Activated CD4-positive, alpha-beta T cell treated with anti-CD3 and anti-CD28 coated beads for 36 hours (primary cell): ENCODE measurements around the gene TBCCD1. TPM values are rescaled to one million over a fixed set of nuclear protein-coding genes. Genes with fewer than 3 reads are reported as not detected.
"Not testable (repeated sequence)": the region's sequence is repeated elsewhere in the genome, so short reads cannot be mapped to it uniquely, and the experiment has no call there.

Source experiments
- ATAC-seq: fragments of 200-7000 bp; cut with Tn5 transposase; one replicate; pipeline ENCODE4 v1.10.0; 2021; ENCODE audit warnings: mild to moderate bottlenecking, moderate library complexity
- CTCF ChIA-PET: fragments of 350-600 bp; sonication (Branson Sonifier 250); formaldehyde crosslinking; loops from one replicate; lab custom pipeline; 2021; ENCODE audit warnings: antibody characterized with exemption; lab: Charles Lee
- POLR2A ChIA-PET: fragments of 350-600 bp; sonication (Branson Sonifier 250); formaldehyde crosslinking; loops from one replicate; lab custom pipeline; 2021; ENCODE audit warnings: antibody characterized with exemption, inconsistent platforms; lab: Charles Lee
- DNase-seq: peaks from one replicate; pipeline ENCODE4 v3.0.0-alpha.2; 2020
- H3K27ac Mint-ChIP-seq: one replicate; pipeline ENCODE4 v1.8.0; 2021; ENCODE audit warnings: mixed read lengths
- H3K27me3 Mint-ChIP-seq: one replicate; pipeline ENCODE4 v1.8.0; 2021; ENCODE audit warnings: mixed read lengths
- H3K36me3 Mint-ChIP-seq: one replicate; pipeline ENCODE4 v1.8.0; 2021; ENCODE audit warnings: low read depth, mixed read lengths
- H3K4me1 Mint-ChIP-seq: one replicate; pipeline ENCODE4 v1.8.0; 2021; ENCODE audit warnings: mixed read lengths
- H3K4me3 Mint-ChIP-seq: one replicate; pipeline ENCODE4 v1.8.0; 2021; ENCODE audit warnings: mild to moderate bottlenecking, moderate library complexity, mixed read lengths
- H3K9me3 Mint-ChIP-seq: one replicate; pipeline ENCODE4 v1.8.0; 2021; ENCODE audit warnings: low read depth, mixed read lengths
- intact Hi-C, 2 experiments: fragments of 100-400 bp; cut with DNase I in 1 of 2; cut with micrococcal nuclease in 1 of 2; formaldehyde crosslinking; loops; one replicate each; pipeline versions ENCODE4 v1.14.2 to v1.15.1; 2022 to 2024; cut with DNase I, micrococcal nuclease
- total RNA-seq, 2 experiments: library from RNA; stranded (reverse); gene quantifications; one replicate each; pipeline ENCODE4 v1.2.3, GENCODE V29; 2021

Gene TBCCD1
- total RNA-seq, 2 experiments from 2014 or later, result 10.5 to 11.4 TPM

GRCh38 chr3:186532598-186533072 lies 34.5 kb downstream of the TBCCD1 start:
- ChIA-PET POLR2A (interaction anchor here (0.8 to 1.0 kb wide), 2 partner anchors 13 to 16 kb away, joined by 3 to 4 read pairs; no protein-coding TSS in a partner anchor), CTCF (interaction anchor here (0.6 to 5.9 kb wide), 5 partner anchors 14 to 589 kb away, joined by 3 to 59 read pairs (median 4); no protein-coding TSS in a partner anchor)
- H3K27ac Mint-ChIP-seq, result peak overlapping the region; percentile 33
- H3K4me3 Mint-ChIP-seq, result no peak overlapping the region
- peaks cover 4% of the 10 kb centered on the region for H3K9me3 Mint-ChIP-seq
- ATAC-seq (no peak), DNase-seq (no peak)
- peaks cover 86% of the 10 kb centered on the region for H3K4me1 Mint-ChIP-seq
- intact Hi-C loops, result loop anchor here in 1 of 2 experiments (10.0 kb wide), 1 partner anchor 428 kb away; the partner anchor contains the start of gene ETV5
- no peaks in the 10 kb centered on the region for H3K27me3 Mint-ChIP-seq
- peaks cover 13% of the 10 kb centered on the region for H3K36me3 Mint-ChIP-seq

- peaks cover 81% of the 10 kb centered on the region for H3K4me1 Mint-ChIP-seq
- H3K4me3 Mint-ChIP-seq, ATAC-seq, H3K27me3 Mint-ChIP-seq, DNase-seq, POLR2A ChIA-PET, H3K9me3 Mint-ChIP-seq: not testable (repeated sequence)
- peaks cover 13% of the 10 kb centered on the region for H3K36me3 Mint-ChIP-seq
- intact Hi-C loops, result loop anchor here in 1 of 2 experiments (10.0 kb wide), 1 partner anchor 427 kb away; the partner anchor contains the start of gene ETV5
- CTCF ChIA-PET, result interaction anchor here (5.9 kb wide), 1 partner anchor 13 kb away, joined by 59 read pairs; no protein-coding TSS in a partner anchor
- peak overlapping the region; percentile 12 for H3K27ac Mint-ChIP-seq
These were observed 35.4 kb downstream of the TBCCD1 start for GRCh38 chr3:186531694-186532093.

- POLR2A ChIA-PET, result no interaction called here
- peaks cover 74% of the 10 kb centered on the region for H3K4me1 Mint-ChIP-seq
- CTCF ChIA-PET, result interaction anchor here (3.2 kb wide), 1 partner anchor 10 kb away, joined by 24 read pairs; no protein-coding TSS in a partner anchor
- no peak overlapping the region for H3K4me3 Mint-ChIP-seq
- ATAC-seq (no peak), DNase-seq (no peak)
- H3K27ac Mint-ChIP-seq, result no peak overlapping the region
- no peaks in the 10 kb centered on the region for H3K27me3 Mint-ChIP-seq
- H3K9me3 Mint-ChIP-seq, result peaks cover 4% of the 10 kb centered on the region
- intact Hi-C loops, result loop anchor here in 1 of 2 experiments (10.0 kb wide), 1 partner anchor 426 kb away; the partner anchor contains the start of gene ETV5
- peaks cover 13% of the 10 kb centered on the region for H3K36me3 Mint-ChIP-seq
These were observed 36.7 kb downstream of the TBCCD1 start for GRCh38 chr3:186530415-186530814.

GRCh38 chr3:186529201-186529999 lies 37.7 kb downstream of the TBCCD1 start:
- H3K27ac Mint-ChIP-seq, result peak overlapping the region; percentile 20
- DNase-seq, result no peak
- no peak for ATAC-seq
- intact Hi-C loops, result no loop called here
- peaks cover 13% of the 10 kb centered on the region for H3K36me3 Mint-ChIP-seq
- ChIA-PET POLR2A (interaction anchor here (1.0 kb wide), 1 partner anchor 10 kb away, joined by 3 read pairs; no protein-coding TSS in a partner anchor), CTCF (interaction anchor here (0.5 to 3.2 kb wide), 8 partner anchors 9 to 214 kb away, joined by 3 to 24 read pairs (median 4); no protein-coding TSS in a partner anchor)
- H3K27me3 Mint-ChIP-seq, result no peaks in the 10 kb centered on the region
- peaks cover 63% of the 10 kb centered on the region for H3K4me1 Mint-ChIP-seq
- peaks cover 4% of the 10 kb centered on the region for H3K9me3 Mint-ChIP-seq
- no peak overlapping the region for H3K4me3 Mint-ChIP-seq

GRCh38 chr3:186526256-186526606 lies 40.9 kb downstream of the TBCCD1 start:
- H3K27me3 Mint-ChIP-seq, result no peaks in the 10 kb centered on the region
- intact Hi-C loops, result no loop called here
- H3K4me1 Mint-ChIP-seq, result peaks cover 49% of the 10 kb centered on the region
- H3K9me3 Mint-ChIP-seq, result no peaks in the 10 kb centered on the region
- DNase-seq (no peak), ATAC-seq (no peak)
- POLR2A ChIA-PET, result no interaction called here
- peaks cover 7% of the 10 kb centered on the region for H3K36me3 Mint-ChIP-seq
- CTCF ChIA-PET, result interaction anchor here (0.6 kb wide), 1 partner anchor 13 kb away, joined by 3 read pairs; no protein-coding TSS in a partner anchor
- H3K27ac Mint-ChIP-seq, result no peak overlapping the region
- H3K4me3 Mint-ChIP-seq, result no peak overlapping the region

- H3K4me3 Mint-ChIP-seq, result no peak overlapping the region
- CTCF ChIA-PET, result interaction anchor here (0.6 to 1.5 kb wide), 3 partner anchors 13 to 277 kb away, joined by 3 read pairs; no protein-coding TSS in a partner anchor
- DNase-seq (no peak), ATAC-seq (no peak)
- H3K27ac Mint-ChIP-seq, result no peak overlapping the region
- no peaks in the 10 kb centered on the region for H3K27me3 Mint-ChIP-seq
- H3K4me1 Mint-ChIP-seq, result peaks cover 49% of the 10 kb centered on the region
- no peaks in the 10 kb centered on the region for H3K9me3 Mint-ChIP-seq
- H3K36me3 Mint-ChIP-seq, result peaks cover 7% of the 10 kb centered on the region
- POLR2A ChIA-PET, result no interaction called here
- intact Hi-C loops, result no loop called here
These were observed 41.5 kb downstream of the TBCCD1 start for GRCh38 chr3:186525369-186526255.

GRCh38 chr3:186524616-186525015 lies 42.5 kb downstream of the TBCCD1 start:
- ATAC-seq (no peak), DNase-seq (no peak)
- ChIA-PET CTCF (interaction anchor here (0.6 to 1.5 kb wide), 3 partner anchors 16 to 276 kb away, joined by 3 to 4 read pairs (median 3); no protein-coding TSS in a partner anchor), POLR2A (no interaction called here)
- H3K27me3 Mint-ChIP-seq, result no peaks in the 10 kb centered on the region
- no peak overlapping the region for H3K4me3 Mint-ChIP-seq
- intact Hi-C loops, result no loop called here
- H3K9me3 Mint-ChIP-seq, result no peaks in the 10 kb centered on the region
- no peak overlapping the region for H3K27ac Mint-ChIP-seq
- H3K4me1 Mint-ChIP-seq, result peaks cover 49% of the 10 kb centered on the region
- H3K36me3 Mint-ChIP-seq, result peaks cover 7% of the 10 kb centered on the region

- Mint-ChIP-seq H3K4me3 (no peak overlapping the region), H3K36me3 (no peaks in the 10 kb centered on the region), H3K27ac (no peak overlapping the region), H3K27me3 (no peaks in the 10 kb centered on the region), H3K4me1 (peaks cover 49% of the 10 kb centered on the region), H3K9me3 (no peaks in the 10 kb centered on the region)
- DNase-seq (no peak), ATAC-seq (no peak)
- ChIA-PET POLR2A (no interaction called here), CTCF (no interaction called here)
- intact Hi-C loops, result no loop called here
These were observed 43.7 kb downstream of the TBCCD1 start for GRCh38 chr3:186523434-186523833.

GRCh38 chr3:186523022-186523421 lies 44.1 kb downstream of the TBCCD1 start:
- no peaks in the 10 kb centered on the region for H3K36me3 Mint-ChIP-seq
- H3K27ac Mint-ChIP-seq, result no peak overlapping the region
- H3K9me3 Mint-ChIP-seq, result no peaks in the 10 kb centered on the region
- ChIA-PET POLR2A (no interaction called here), CTCF (interaction anchor here (0.5 kb wide), 1 partner anchor 652 kb away, joined by 3 read pairs; no protein-coding TSS in a partner anchor)
- ATAC-seq (no peak), DNase-seq (no peak)
- H3K27me3 Mint-ChIP-seq, result no peaks in the 10 kb centered on the region
- H3K4me3 Mint-ChIP-seq, result no peak overlapping the region
- intact Hi-C loops, result no loop called here
- H3K4me1 Mint-ChIP-seq, result peaks cover 54% of the 10 kb centered on the region

GRCh38 chr3:186520957-186521842 lies 45.9 kb downstream of the TBCCD1 start:
- ChIA-PET POLR2A (no interaction called here), CTCF (interaction anchor here (0.9 to 5.5 kb wide), 4 partner anchors 8 to 19 kb away, joined by 3 to 59 read pairs (median 26); no protein-coding TSS in a partner anchor)
- peak overlapping the region; percentile 55 for H3K4me3 Mint-ChIP-seq
- peaks cover 6% of the 10 kb centered on the region for H3K9me3 Mint-ChIP-seq
- H3K36me3 Mint-ChIP-seq, result peaks cover 4% of the 10 kb centered on the region
- no peaks in the 10 kb centered on the region for H3K27me3 Mint-ChIP-seq
- ATAC-seq (peak; percentile 68), DNase-seq (peak; percentile 85)
- peaks cover 60% of the 10 kb centered on the region for H3K4me1 Mint-ChIP-seq
- intact Hi-C loops, result loop anchor here (1.0 kb wide), 2 partner anchors 10 to 13 kb away; no protein-coding TSS in a partner anchor
- peak overlapping the region; percentile 71 for H3K27ac Mint-ChIP-seq
